Gastroesophageal sphincter (tissue), 4 donors: ENCODE measurements around the gene IL4I1. TPM values are rescaled to one million over a fixed set of nuclear protein-coding genes. Genes with fewer than 3 reads are reported as not detected.
"Not testable (repeated sequence)": the region's sequence is repeated elsewhere in the genome, so short reads cannot be mapped to it uniquely, and the experiment has no call there.

Experiments used
- ATAC-seq: fragments of 150-250 bp; one replicate; pipeline ENCODE4 v1.9.1; 2016; ENCODE audit warnings: mild to moderate bottlenecking, moderate library complexity
- H3K27ac ChIP-seq, 4 donors: fragments of 200-600 bp; sonication (generic) in 3 of 4; 1 replicate in 3 of 4; 2 replicates in 1 of 4; pipeline ENCODE4 v1.5.1; 2016 to 2019
- H3K27me3 ChIP-seq: fragments of 200-600 bp; sonication (generic); one replicate; pipeline ENCODE4 v1.5.1; 2019
- H3K36me3 ChIP-seq, 2 donors: fragments of 200-600 bp; sonication (generic); one replicate each; pipeline ENCODE4 v1.5.1; 2019; ENCODE audit warnings: control low read depth in 1 of 2
- H3K4me1 ChIP-seq, 3 donors: fragments of 200-600 bp; sonication (generic); 1 replicate in 2 of 3; 2 replicates in 1 of 3; pipeline ENCODE4 v1.5.1; 2016 to 2019; ENCODE audit warnings: control low read depth in 2 of 3
- H3K4me3 ChIP-seq, 2 donors: fragments of 200-600 bp; sonication (generic); one replicate each; pipeline ENCODE4 v1.5.1; 2019; ENCODE audit warnings: mild to moderate bottlenecking in 1 of 2, moderate library complexity in 1 of 2
- H3K9me3 ChIP-seq, 3 donors: fragments of 200-600 bp; sonication (generic); one replicate each; pipeline ENCODE4 v1.5.1; 2017 to 2019; ENCODE audit warnings: control low read depth in 2 of 3
- EP300 ChIP-seq: sonication (generic); formaldehyde crosslinking; IDR thresholded peaks from one replicate; pipeline ENCODE4 v1.6.1; 2017; ENCODE audit warnings: antibody characterized with exemption, mild to moderate bottlenecking
- POLR2A ChIP-seq, 2 donors: fragments of 450-650 bp; IDR thresholded peaks; one replicate each; pipeline ENCODE4 v1.6.1; 2017; ENCODE audit warnings: antibody characterized with exemption in 2 of 2, mild to moderate bottlenecking in 2 of 2, moderate library complexity in 1 of 2
- POLR2AphosphoS5 ChIP-seq: sonication (generic); formaldehyde crosslinking; IDR thresholded peaks from one replicate; pipeline ENCODE4 v1.6.1; 2017; ENCODE audit warnings: antibody characterized with exemption
- WGBS, 2 donors: methylation state at CpG; one replicate each; pipeline ENCODE4 v1.1.5; 2018; ENCODE audit warnings: low coverage in 1 of 2; 5-methylcytosine and 5-hydroxymethylcytosine counted together
- total RNA-seq, 4 donors: library from RNA; depleted of rRNA; stranded (reverse); fragments of >200 nt; gene quantifications; one replicate each; pipeline ENCODE4 v1.1.0, GENCODE V29; 2016
- TF ChIP-seq, protein P1 (sequence below), 4 experiments: fragments of 200-600 bp in 2 of 4; fragments of 450-650 bp in 2 of 4; sonication (generic) in 1 of 4; IDR thresholded peaks; one replicate each; pipeline ENCODE4 v1.5.1; 2017 to 2019; ENCODE audit warnings: antibody characterized with exemption in 4 of 4, mild to moderate bottlenecking in 2 of 4, moderate library complexity in 2 of 4

The IL4I1 gene
- total RNA-seq, 4 donors from 2014 or later: 0.39 to 1.2 TPM; not detected in 2

DNA sequence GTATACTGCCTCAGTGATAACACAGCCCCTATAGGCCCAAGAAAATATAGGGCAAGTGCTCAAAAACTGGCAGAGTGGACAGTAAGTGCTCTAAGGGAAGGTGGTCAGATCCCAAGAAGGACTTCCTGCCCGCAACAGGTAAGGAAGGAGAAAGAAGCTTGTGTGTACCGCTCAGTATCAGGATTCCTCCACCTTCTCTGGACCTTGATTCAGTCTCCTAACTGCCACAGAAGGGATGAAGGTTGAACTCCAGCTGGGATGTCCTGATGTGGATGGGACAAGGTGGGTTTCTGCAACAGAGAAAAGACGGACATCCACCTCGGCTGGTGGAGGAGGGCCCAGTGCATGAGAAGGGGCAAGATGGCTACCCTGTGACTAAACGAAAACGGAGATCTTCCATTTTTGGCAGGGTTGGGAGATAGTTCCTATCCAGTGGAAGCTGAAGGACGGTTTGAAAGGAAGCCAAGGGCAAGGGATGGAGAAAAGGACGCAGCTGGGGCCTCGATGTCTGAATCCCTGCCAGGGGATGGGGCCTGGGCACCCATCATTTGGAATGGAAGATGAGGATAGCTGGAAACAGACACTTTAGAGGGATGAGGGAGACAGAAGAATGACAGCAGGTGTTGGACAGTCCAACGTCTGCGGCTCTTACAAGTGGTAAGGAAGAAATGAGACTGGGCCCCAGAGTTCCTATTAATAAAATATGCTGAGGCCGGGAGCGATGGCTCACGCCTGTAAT is 31.0 kb upstream of the IL4I1 start:
- H3K9me3 ChIP-seq: no peaks in the 10 kb centered on the region
- TF ChIP-seq POLR2A (IDR thresholded peaks at IDR 0.05) (no peak), POLR2AphosphoS5 (no peak), EP300 (no peak)
- TF ChIP-seq, protein P1, sequence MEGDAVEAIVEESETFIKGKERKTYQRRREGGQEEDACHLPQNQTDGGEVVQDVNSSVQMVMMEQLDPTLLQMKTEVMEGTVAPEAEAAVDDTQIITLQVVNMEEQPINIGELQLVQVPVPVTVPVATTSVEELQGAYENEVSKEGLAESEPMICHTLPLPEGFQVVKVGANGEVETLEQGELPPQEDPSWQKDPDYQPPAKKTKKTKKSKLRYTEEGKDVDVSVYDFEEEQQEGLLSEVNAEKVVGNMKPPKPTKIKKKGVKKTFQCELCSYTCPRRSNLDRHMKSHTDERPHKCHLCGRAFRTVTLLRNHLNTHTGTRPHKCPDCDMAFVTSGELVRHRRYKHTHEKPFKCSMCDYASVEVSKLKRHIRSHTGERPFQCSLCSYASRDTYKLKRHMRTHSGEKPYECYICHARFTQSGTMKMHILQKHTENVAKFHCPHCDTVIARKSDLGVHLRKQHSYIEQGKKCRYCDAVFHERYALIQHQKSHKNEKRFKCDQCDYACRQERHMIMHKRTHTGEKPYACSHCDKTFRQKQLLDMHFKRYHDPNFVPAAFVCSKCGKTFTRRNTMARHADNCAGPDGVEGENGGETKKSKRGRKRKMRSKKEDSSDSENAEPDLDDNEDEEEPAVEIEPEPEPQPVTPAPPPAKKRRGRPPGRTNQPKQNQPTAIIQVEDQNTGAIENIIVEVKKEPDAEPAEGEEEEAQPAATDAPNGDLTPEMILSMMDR (IDR thresholded peaks at IDR 0.05): no peak
- H3K36me3 ChIP-seq: peaks cover 0 to 63% of the 10 kb centered on the region in 2 donors
- H3K27ac ChIP-seq: peak overlapping the region in 2 of 4 donors; percentile 93 to 94
- peaks cover 0 to 73% (median 22%) of the 10 kb centered on the region in 3 donors for H3K4me1 ChIP-seq
- H3K4me3 ChIP-seq: peak overlapping the region in 1 of 2 donors; percentile 96
- ATAC-seq: no peak
- H3K27me3 ChIP-seq: no peaks in the 10 kb centered on the region
- 73 to 87% methylated on average over 9 to 14 of the region's 14 CpGs for WGBS, 2 donors

DNA sequence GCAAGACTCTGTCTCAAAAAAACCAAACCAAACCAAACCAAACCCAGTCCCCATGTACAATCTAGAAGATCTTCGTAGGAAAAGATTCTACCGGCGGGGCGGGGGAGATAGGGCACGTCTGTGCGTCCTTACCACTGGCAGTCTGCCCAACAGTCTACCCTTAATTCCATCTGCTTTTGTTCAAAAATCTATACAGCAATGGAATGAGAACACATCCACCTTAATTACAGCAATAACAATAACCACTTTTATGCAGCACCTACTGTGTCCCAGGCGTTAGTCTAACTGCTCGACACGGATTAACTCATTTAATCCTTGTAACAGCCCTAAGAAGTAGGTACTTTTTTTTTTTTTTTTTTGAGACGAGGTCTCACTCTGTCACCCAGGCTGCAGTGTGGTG is 29.8 kb upstream of the IL4I1 start:
- peaks cover 0 to 67% of the 10 kb centered on the region in 2 donors for H3K36me3 ChIP-seq
- no peak for ATAC-seq
- no peaks in the 10 kb centered on the region for H3K9me3 ChIP-seq
- no peak overlapping the region for H3K4me3 ChIP-seq
- 80 to 87% methylated on average over 3 to 10 of the region's 10 CpGs for whole genome bisulfite sequencing, 2 donors
- no peaks in the 10 kb centered on the region for H3K27me3 ChIP-seq
- TF ChIP-seq, protein P1 (IDR thresholded peaks at IDR 0.05): no peak
- H3K27ac ChIP-seq: no peak overlapping the region
- peaks cover 0 to 81% (median 22%) of the 10 kb centered on the region in 3 donors for H3K4me1 ChIP-seq

DNA sequence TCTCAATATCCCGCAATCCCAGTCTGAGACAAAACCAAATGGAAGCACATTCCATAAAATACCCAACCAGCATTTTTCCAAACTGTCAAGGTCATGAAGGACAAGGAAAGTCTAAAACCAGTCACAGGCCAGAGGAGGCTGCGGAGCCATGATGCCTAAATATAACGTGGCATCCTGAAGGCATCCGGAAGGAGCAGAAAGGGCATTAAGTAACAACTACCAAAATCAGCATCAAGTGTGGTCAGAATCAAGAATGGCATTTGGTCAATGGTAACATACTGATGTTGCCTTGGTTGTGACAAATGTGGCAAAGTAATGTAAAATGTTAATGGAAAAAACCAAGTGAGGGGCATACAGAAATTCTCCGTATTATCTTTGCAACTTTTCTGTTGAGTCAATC is 28.8 kb upstream of the IL4I1 start:
- Histone ChIP-seq H3K4me1 (peaks cover 0 to 75% (median 22%) of the 10 kb centered on the region in 3 donors), H3K36me3 (peaks cover 0 to 73% of the 10 kb centered on the region in 2 donors)
- ATAC-seq: no peak

DNA sequence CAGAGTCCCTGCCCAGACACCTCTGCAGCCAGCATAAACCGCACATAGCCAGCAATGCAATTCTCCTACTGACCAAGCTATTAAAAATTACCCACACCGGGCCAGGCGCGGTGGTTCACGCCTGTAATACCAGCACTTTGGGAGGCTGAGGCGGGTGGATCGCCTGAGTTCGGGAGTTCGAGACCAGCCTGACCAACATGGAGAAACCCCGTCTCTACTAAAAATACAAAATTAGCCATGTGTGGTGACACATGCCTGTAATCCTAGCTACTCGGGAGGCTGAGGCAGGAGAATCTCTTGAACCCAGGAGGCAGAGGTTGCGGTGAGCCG is 28.2 kb upstream of the IL4I1 start:
- ATAC-seq, H3K27me3 ChIP-seq, H3K9me3 ChIP-seq, H3K4me3 ChIP-seq: not testable (repeated sequence)
- WGBS, 2 donors: 100% methylated on average over 5 of the region's 13 CpGs; no CpG with 5 or more reads in 1 of the 2 donors
- Histone ChIP-seq H3K36me3 (peaks cover 0 to 75% of the 10 kb centered on the region in 2 donors), H3K27ac (peak overlapping the region in 1 of 4 donors; percentile 38), H3K4me1 (peaks cover 0 to 68% (median 22%) of the 10 kb centered on the region in 3 donors)

More for the DNA sequence above, 28.8 kb upstream of the IL4I1 start:
- Histone ChIP-seq H3K27ac (no peak overlapping the region), H3K4me3 (no peak overlapping the region), H3K9me3 (no peaks in the 10 kb centered on the region), H3K27me3 (no peaks in the 10 kb centered on the region)
- TF ChIP-seq POLR2AphosphoS5: no peak
- TF ChIP-seq EP300: no peak
- TF ChIP-seq, protein P1 (IDR thresholded peaks at IDR 0.05): no peak
- no peak for TF ChIP-seq POLR2A (IDR thresholded peaks at IDR 0.05)
- WGBS, 2 donors: 88 to 100% methylated on average over 3 to 5 of the region's 5 CpGs

DNA sequence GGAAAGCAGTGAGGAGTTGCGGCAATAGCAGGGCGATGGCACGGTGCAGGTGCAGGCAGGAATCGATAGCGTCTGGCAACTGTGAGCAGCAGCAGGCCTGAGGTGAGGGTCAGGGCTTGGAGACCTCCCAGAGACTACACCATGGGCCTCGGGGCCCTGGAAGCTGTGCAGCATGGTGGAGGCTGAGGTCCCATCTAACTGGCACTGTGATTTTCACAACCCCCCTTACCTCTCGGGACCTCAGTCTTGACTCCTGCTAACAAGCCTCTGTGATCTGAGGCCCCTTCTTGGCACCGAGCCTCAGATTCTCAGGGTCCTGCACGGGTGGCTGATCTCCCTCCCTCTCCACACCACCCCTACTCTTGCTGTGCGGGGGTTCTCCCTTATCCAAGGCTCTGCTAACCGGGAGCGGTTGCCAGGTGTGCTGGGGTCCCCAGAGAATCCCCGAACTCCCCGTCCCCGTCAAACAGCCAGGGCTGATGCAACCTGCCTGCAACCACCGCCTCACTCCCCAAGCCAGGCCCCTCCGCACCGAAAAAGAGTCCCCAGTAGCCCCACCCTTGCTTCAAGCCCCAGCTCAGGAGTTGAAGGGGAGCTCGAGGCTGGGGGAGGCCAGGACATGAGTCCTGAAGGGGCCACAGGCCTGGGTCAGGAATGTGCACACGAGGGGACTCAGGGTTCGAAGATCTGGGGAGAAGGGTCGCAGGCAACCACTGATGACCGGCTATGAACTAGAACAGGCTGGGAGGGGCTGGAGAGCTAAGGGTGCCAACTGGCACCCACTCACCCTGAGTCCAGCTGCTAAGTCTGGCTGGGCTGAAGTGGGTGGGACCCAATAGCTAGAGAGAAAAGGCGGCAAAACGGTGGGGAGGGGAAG is 27.6 kb upstream of the IL4I1 start:
- Histone ChIP-seq H3K27me3 (no peaks in the 10 kb centered on the region), H3K4me3 (no peak overlapping the region), H3K36me3 (peaks cover 0 to 78% of the 10 kb centered on the region in 2 donors), H3K27ac (peak overlapping the region in 1 of 4 donors; percentile 38), H3K9me3 (no peaks in the 10 kb centered on the region), H3K4me1 (peaks cover 0 to 66% (median 22%) of the 10 kb centered on the region in 3 donors)
- TF ChIP-seq, protein P1 (IDR thresholded peaks at IDR 0.05): no peak
- no peak for TF ChIP-seq EP300
- TF ChIP-seq POLR2AphosphoS5: no peak
- no peak for TF ChIP-seq POLR2A (IDR thresholded peaks at IDR 0.05)
- WGBS, 2 donors: 47 to 50% methylated on average over 2 to 3 of the region's 25 CpGs
- no peak for ATAC-seq
